Neural cell (in vitro differentiated cells): Measurements from ENCODE around the gene ZWINT.

Source experiments
- RAD21 ChIP-seq: fragments of 450-650 bp; conservative IDR thresholded peaks from 2 replicates; pipeline ENCODE4 v1.6.1; 2014; ENCODE audit warnings: antibody characterized with exemption, mild to moderate bottlenecking, moderate library complexity
- SMC3 ChIP-seq: fragments of 450-650 bp; conservative IDR thresholded peaks from 2 replicates; pipeline ENCODE4 v1.6.1; 2014; ENCODE audit warnings: antibody characterized with exemption, mild to moderate bottlenecking, moderate library complexity; ENCODE audit not compliant: poor library complexity
- TF ChIP-seq, protein P1 (sequence below): fragments of 450-650 bp; IDR thresholded peaks from 2 replicates; pipeline ENCODE4 v1.5.1; 2014; ENCODE audit warnings: antibody characterized with exemption, mild to moderate bottlenecking, moderate library complexity; ENCODE audit not compliant: poor library complexity, severe bottlenecking
- TF ChIP-seq, protein P2 (sequence below): IDR thresholded peaks from 2 replicates; pipeline ENCODE4 v1.6.1; 2012; ENCODE audit warnings: borderline replicate concordance

DNA sequence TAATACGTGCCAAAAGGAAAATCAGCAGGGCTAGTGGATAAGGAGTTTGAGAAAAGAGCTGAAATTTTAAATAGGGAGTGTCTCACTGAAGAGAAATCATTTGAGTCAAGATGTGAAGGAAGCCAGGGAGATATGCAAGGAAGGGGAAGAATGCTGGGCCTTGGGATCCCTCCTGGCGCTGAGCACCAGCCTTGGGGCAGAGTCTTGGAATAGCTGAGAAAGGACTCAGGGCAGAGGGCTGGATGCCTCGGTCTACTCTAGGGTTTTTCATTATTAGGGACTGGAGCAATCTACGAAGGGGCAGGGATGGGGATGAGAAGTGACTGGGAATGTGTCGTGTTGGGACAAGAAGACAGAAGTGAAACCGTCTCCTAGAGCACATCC is 484 bp downstream of the ZWINT start:
- TF ChIP-seq, protein P1, sequence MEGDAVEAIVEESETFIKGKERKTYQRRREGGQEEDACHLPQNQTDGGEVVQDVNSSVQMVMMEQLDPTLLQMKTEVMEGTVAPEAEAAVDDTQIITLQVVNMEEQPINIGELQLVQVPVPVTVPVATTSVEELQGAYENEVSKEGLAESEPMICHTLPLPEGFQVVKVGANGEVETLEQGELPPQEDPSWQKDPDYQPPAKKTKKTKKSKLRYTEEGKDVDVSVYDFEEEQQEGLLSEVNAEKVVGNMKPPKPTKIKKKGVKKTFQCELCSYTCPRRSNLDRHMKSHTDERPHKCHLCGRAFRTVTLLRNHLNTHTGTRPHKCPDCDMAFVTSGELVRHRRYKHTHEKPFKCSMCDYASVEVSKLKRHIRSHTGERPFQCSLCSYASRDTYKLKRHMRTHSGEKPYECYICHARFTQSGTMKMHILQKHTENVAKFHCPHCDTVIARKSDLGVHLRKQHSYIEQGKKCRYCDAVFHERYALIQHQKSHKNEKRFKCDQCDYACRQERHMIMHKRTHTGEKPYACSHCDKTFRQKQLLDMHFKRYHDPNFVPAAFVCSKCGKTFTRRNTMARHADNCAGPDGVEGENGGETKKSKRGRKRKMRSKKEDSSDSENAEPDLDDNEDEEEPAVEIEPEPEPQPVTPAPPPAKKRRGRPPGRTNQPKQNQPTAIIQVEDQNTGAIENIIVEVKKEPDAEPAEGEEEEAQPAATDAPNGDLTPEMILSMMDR, result no peak
- TF ChIP-seq SMC3 (no peak), RAD21 (no peak)
- TF ChIP-seq, protein P2, sequence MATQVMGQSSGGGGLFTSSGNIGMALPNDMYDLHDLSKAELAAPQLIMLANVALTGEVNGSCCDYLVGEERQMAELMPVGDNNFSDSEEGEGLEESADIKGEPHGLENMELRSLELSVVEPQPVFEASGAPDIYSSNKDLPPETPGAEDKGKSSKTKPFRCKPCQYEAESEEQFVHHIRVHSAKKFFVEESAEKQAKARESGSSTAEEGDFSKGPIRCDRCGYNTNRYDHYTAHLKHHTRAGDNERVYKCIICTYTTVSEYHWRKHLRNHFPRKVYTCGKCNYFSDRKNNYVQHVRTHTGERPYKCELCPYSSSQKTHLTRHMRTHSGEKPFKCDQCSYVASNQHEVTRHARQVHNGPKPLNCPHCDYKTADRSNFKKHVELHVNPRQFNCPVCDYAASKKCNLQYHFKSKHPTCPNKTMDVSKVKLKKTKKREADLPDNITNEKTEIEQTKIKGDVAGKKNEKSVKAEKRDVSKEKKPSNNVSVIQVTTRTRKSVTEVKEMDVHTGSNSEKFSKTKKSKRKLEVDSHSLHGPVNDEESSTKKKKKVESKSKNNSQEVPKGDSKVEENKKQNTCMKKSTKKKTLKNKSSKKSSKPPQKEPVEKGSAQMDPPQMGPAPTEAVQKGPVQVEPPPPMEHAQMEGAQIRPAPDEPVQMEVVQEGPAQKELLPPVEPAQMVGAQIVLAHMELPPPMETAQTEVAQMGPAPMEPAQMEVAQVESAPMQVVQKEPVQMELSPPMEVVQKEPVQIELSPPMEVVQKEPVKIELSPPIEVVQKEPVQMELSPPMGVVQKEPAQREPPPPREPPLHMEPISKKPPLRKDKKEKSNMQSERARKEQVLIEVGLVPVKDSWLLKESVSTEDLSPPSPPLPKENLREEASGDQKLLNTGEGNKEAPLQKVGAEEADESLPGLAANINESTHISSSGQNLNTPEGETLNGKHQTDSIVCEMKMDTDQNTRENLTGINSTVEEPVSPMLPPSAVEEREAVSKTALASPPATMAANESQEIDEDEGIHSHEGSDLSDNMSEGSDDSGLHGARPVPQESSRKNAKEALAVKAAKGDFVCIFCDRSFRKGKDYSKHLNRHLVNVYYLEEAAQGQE, result no peak
